ENCODE measurements around the gene CELF2. TPM values are rescaled to one million over a fixed set of nuclear protein-coding genes. Genes with fewer than 3 reads are reported as not detected.

Gene CELF2
- total and polyA plus RNA-seq, 9 of the 15 experiments (the other 6 are each of a cell fraction or from before 2014, with no cell fraction given), result 4.0 to 20.3 (median 11.1) TPM

GRCh38 chr10:11034762-11035161, 17.1 kb downstream of the CELF2 start:
- Histone ChIP-seq H4K20me1 (replicated peaks; ENCODE audit: control insufficient read depth, insufficient read depth, low read length) (no peaks in the 10 kb centered on the region), H3K9me3 (replicated peaks; ENCODE audit: control insufficient read depth, insufficient read depth, low read depth, low read length) (no peaks in the 10 kb centered on the region), H3K4me1 (replicated peaks in 1 of 2; ENCODE audit: control insufficient read depth in 2 of 2, insufficient read depth in 2 of 2, low read length in 2 of 2) (no peaks in the 10 kb centered on the region), H3K4me2 (ENCODE audit: insufficient read depth, low read length) (no peak overlapping the region), H3K36me3 (ENCODE audit: control insufficient read depth, insufficient read depth, low read length) (no peaks in the 10 kb centered on the region), H3K27ac (ENCODE audit: extremely low read depth, low read depth, low read length) (no peak overlapping the region), H2AFZ (ENCODE audit: low read depth, low read length) (no peak overlapping the region), H3K9me1 (ENCODE audit: control insufficient read depth, insufficient read depth, low read length) (no peaks in the 10 kb centered on the region), H3K79me2 (ENCODE audit: control insufficient read depth, insufficient read depth, low read length) (no peaks in the 10 kb centered on the region), H3K9ac (ENCODE audit: insufficient read depth in 1 of 2, low read depth in 2 of 2, low read length in 2 of 2) (no peak overlapping the region), H3K4me3 (no peak overlapping the region), H3K27me3 (ENCODE audit: control insufficient read depth in 2 of 2, insufficient read depth in 2 of 2, low read length in 2 of 2) (no peaks in the 10 kb centered on the region)
- no peak for ATAC-seq
- ChIA-PET CTCF (ENCODE audit: low intra/inter-chr PET ratio) (no interaction called here), POLR2A (no interaction called here)
- WGBS (ENCODE audit: insufficient coverage, low coverage, missing lambda C conversion rate), result 0% methylated on average over 7 of the region's 7 CpGs
- in situ Hi-C loops (cut with MboI) (loop anchor here (25.0 kb wide), 1 partner anchor 1697 kb away; no protein-coding TSS in a partner anchor), intact Hi-C loops (cut with micrococcal nuclease) (loop anchor here (5.0 kb wide), 1 partner anchor 1702 kb away; no protein-coding TSS in a partner anchor)
- no peak for FAIRE-seq
- no peak for DNase-seq (ENCODE audit: extremely low read depth in 1 of 4, low spot score in 3 of 4)
- no TSS peak for BruUV-seq (replicated peaks)
- TF ChIP-seq EWSR1 (IDR thresholded peaks at IDR 0.05; ENCODE audit: borderline replicate concordance, low read depth, partially characterized antibody) (no peak), MXI1 (IDR thresholded peaks at IDR 0.05; ENCODE audit: low read depth, low read length) (no peak), DACH1 (IDR thresholded peaks at IDR 0.05; ENCODE audit: partially characterized antibody) (no peak), XRCC3 (IDR thresholded peaks at IDR 0.05) (no peak), BDP1 (IDR thresholded peaks at IDR 0.05; ENCODE audit: insufficient read depth, insufficient read length) (no peak), FOXJ3 (CRISPR knock-in tag; IDR thresholded peaks at IDR 0.05) (no peak), DIDO1 (tag; IDR thresholded peaks at IDR 0.05; ENCODE audit: low read depth) (no peak)

Data from K562 (cell line).